ENCODE data around the gene CASP4. TPM values are rescaled to one million over a fixed set of nuclear protein-coding genes. Genes with fewer than 3 reads are reported as not detected.

CASP4 gene
- total RNA-seq, 1 donor from 2014 or later, result 0.86 TPM

- Histone ChIP-seq H3K79me2 (ENCODE audit: insufficient read depth, low read length) (no peaks in the 10 kb centered on the region), H3K4me1 (ENCODE audit: insufficient read depth, low read length) (no peaks in the 10 kb centered on the region), H3K27me3 (ENCODE audit: insufficient read depth, low read length) (no peaks in the 10 kb centered on the region), H3K4me3 (ENCODE audit: insufficient read depth, low read depth, low read length) (peak overlapping the region; percentile 17), H2AFZ (ENCODE audit: low read depth, low read length) (peak overlapping the region; percentile 18), H3K36me3 (ENCODE audit: insufficient read depth, low read length) (no peaks in the 10 kb centered on the region), H3K4me2 (ENCODE audit: low read length) (peak overlapping the region; percentile 70), H3K9ac (ENCODE audit: low read length) (peak overlapping the region; percentile 38), H3K9me3 (ENCODE audit: insufficient read depth, low read depth, low read length) (no peaks in the 10 kb centered on the region), H4K20me1 (ENCODE audit: insufficient read depth, low read length) (no peaks in the 10 kb centered on the region), H3K27ac (ENCODE audit: low read depth, low read length) (peak overlapping the region; percentile 6)
- H3K27me3 Mint-ChIP-seq (ENCODE audit: low read depth, unreplicated experiment), result no peaks in the 10 kb centered on the region
- no peak overlapping the region for H3K27ac Mint-ChIP-seq (ENCODE audit: unreplicated experiment)
- DNase-seq (ENCODE audit: low read depth), result peak; percentile 84
- FAIRE-seq, result no peak
- H3K9me3 Mint-ChIP-seq (ENCODE audit: unreplicated experiment), result no peaks in the 10 kb centered on the region
- TF ChIP-seq CTCF (IDR thresholded peaks at IDR 0.05; ENCODE audit: insufficient read depth, low read depth, low read length) (no peak), EZH2 (IDR thresholded peaks at IDR 0.05; ENCODE audit: insufficient read depth, low read length) (no peak)
- H3K4me3 Mint-ChIP-seq (ENCODE audit: unreplicated experiment), result no peak overlapping the region
- H3K36me3 Mint-ChIP-seq (ENCODE audit: low read depth, unreplicated experiment), result no peaks in the 10 kb centered on the region
- H3K4me1 Mint-ChIP-seq (ENCODE audit: low read depth, unreplicated experiment), result peaks cover 3% of the 10 kb centered on the region
Measured at GRCh38 chr11:104918113-104918824, 50.1 kb downstream of the CASP4 start.

GRCh38 chr11:104917271-104918112, 50.9 kb downstream of the CASP4 start:
- peaks cover 3% of the 10 kb centered on the region for H3K4me1 Mint-ChIP-seq (ENCODE audit: low read depth, unreplicated experiment)
- no peak for DNase-seq (ENCODE audit: low read depth)
- Histone ChIP-seq H3K36me3 (ENCODE audit: insufficient read depth, low read length) (no peaks in the 10 kb centered on the region), H4K20me1 (ENCODE audit: insufficient read depth, low read length) (no peaks in the 10 kb centered on the region), H3K27me3 (ENCODE audit: insufficient read depth, low read length) (no peaks in the 10 kb centered on the region), H2AFZ (ENCODE audit: low read depth, low read length) (peak overlapping the region; percentile 18), H3K9me3 (ENCODE audit: insufficient read depth, low read depth, low read length) (no peaks in the 10 kb centered on the region), H3K4me3 (ENCODE audit: insufficient read depth, low read depth, low read length) (peak overlapping the region; percentile 17), H3K27ac (ENCODE audit: low read depth, low read length) (peak overlapping the region; percentile 6), H3K9ac (ENCODE audit: low read length) (peak overlapping the region; percentile 38), H3K79me2 (ENCODE audit: insufficient read depth, low read length) (no peaks in the 10 kb centered on the region), H3K4me2 (ENCODE audit: low read length) (peak overlapping the region; percentile 70), H3K4me1 (ENCODE audit: insufficient read depth, low read length) (no peaks in the 10 kb centered on the region)
- H3K27ac Mint-ChIP-seq (ENCODE audit: unreplicated experiment), result no peak overlapping the region
- TF ChIP-seq CTCF (IDR thresholded peaks at IDR 0.05; ENCODE audit: insufficient read depth, low read depth, low read length), result no peak
- TF ChIP-seq EZH2 (IDR thresholded peaks at IDR 0.05; ENCODE audit: insufficient read depth, low read length), result no peak
- no peaks in the 10 kb centered on the region for H3K9me3 Mint-ChIP-seq (ENCODE audit: unreplicated experiment)
- no peak for FAIRE-seq
- H3K4me3 Mint-ChIP-seq (ENCODE audit: unreplicated experiment), result no peak overlapping the region
- H3K36me3 Mint-ChIP-seq (ENCODE audit: low read depth, unreplicated experiment), result no peaks in the 10 kb centered on the region
- no peaks in the 10 kb centered on the region for H3K27me3 Mint-ChIP-seq (ENCODE audit: low read depth, unreplicated experiment)

Data from astrocyte (in vitro differentiated cells and primary cell).